HG03378 (cell line): ENCODE measurements around the gene CAMSAP3.

Source experiments
- ATAC-seq: cut with Tn5 transposase; IDR thresholded peaks from one replicate; pipeline ENCODE4 v1.9.1; 2021; ENCODE audit warnings: mild to moderate bottlenecking, moderate library complexity; ENCODE audit not compliant: unreplicated experiment

CAMSAP3 gene

DNA sequence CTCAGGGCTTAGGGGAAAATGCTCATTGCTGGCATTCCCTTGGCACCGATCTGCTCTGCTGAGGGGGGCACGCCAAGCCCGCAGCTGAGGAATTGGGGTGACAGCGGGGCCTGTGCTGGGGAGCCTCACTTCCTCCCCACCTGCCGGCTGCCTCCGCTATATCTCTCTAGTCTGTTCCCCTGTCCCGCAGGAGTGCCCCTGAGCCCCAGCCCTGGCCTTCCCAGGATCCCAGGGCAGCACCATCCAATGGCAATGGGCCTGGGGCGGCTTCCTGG, 50.7 kb downstream of the CAMSAP3 start:
- ATAC-seq = no peak

DNA sequence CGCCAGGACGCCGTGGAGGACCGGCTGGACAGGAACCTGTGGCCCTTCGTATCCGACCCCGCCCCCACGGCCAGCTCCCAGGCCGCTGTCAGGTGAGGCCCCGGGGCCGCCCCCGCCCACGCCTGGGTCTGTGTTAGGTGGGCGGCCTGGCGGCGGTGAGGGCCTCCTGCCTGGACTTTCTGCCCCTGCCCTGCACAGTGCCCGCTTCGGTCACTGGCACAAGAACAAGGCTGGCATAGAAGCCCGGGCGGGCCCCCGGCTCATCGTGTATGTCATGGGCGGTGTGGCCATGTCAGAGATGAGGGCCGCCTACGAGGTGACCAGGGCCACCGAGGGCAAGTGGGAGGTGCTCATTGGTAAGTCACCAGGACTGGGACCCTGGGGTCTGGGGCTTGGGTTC, 51.5 kb downstream of the CAMSAP3 start:
- no peak for ATAC-seq

DNA sequence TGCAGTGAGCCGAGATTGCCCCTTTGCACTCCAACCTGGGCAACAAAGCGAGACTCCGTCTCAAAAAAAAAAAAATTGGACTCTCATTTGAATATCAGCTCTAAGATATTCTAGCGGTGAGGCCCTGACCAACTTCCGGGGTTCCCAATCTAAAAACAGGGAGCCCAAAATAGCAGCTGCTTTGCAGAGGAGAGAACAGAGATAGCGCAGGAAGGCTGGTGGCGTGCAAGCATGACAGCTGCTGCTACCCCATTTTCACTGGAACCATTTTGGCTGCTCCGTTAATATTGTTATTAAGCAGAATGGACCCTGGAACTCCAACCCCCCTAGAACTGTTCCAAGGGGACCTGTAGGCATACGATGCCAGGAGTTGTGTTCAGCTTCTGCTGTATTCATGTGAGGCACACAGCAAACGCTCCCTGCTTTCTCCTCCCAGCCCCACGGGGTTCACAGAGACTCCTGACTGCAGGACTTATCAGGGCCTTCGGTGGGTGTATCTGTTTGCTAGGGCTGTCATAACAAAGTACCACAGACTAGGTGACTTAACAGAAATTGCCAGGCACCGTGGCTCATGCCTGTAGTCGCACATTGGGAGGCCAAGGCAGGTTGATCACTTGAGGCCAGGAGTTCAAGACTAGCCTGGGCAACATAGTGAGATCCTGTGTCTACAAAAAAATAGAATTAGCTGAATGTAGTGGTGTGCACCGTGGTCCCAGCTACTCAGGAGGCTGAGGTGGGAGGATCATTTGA, 52.8 kb downstream of the CAMSAP3 start:
- no peak for ATAC-seq

DNA sequence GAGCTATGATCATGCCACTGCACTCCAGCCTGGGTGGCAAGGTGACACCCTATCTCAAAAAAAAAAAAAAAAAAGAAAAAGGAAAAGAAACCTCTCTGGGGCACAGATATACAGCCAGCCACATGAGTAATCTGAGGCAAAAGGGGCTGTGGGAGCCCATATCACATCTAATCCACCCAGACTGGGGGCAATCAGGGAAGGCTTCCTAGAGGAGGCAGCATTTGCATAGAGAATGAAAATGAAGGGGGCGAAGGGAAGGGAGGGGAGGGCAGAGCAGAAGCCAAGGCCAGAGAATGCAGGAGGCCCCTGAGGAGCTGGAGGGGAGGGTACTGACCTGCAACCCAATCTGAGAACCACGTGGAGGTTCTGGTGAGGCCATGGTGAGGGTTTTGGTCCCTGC, 54.5 kb downstream of the CAMSAP3 start:
- no peak for ATAC-seq

DNA sequence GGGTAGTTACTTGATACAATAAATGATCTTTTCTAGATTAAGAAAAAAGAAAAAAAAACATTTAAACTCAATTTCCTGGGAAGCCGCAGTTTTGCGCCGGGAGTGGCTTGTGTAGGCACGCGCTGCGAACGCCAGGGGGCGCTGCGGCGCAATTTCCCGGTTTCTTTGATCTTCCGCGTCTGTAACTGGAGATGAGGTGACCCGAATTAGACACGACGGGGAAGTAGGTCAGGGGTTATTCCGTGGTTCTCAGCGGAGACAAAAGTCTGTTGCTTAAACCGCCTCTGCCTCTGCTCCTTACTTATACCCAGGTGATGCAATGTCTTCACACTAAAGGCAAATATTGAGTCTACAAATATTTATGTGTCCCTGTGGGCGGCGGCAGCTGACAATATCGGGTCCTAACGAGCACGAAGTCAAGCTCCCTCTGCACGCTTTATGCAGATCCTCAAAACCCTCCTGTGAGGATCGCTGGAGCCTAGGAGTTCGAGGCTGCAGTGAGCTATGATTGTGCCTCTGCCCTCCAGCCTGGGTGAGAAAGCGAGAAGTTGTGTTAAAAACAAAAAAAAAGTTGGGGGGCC, 56.5 kb downstream of the CAMSAP3 start:
- peak; percentile 46 for ATAC-seq

DNA sequence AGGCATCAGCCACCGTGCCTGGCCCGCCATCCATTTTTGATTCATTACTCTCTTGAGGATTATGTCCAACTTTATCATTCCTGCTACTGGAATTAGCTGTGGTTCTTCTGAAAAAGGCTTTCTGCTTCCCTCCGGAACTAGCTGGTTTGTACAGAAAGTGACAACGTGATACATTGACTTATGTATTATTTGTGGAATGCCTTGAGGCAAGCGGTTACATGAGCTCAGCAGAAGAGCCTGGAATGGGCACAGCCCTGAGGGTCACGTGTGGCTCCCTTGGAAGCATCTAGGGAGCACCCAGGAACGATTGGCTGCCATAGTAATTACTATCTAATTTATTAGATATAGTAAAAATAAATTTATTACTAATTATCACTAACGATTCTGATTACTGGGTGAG, 58.7 kb downstream of the CAMSAP3 start:
- no peak for ATAC-seq

DNA sequence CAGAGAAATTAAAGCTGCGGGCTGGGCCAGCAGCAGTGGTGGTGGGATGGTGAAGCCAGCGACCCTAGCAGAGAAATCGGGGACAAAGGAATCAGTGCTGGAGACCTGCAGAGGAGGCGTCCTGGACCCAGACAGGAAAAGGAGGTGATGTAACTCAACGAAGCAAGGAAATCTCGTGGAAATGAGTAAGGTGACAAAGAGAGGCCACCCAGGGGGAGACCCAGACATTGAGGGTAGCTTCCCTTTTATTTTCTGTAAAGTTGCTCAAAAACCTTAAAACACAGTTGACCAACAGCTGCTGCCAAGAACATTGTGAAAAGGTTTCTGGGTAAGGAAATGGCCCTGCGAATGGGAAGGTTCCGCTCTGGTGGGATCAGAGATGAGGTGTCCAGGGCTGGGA, 59.9 kb downstream of the CAMSAP3 start:
- ATAC-seq = no peak

DNA sequence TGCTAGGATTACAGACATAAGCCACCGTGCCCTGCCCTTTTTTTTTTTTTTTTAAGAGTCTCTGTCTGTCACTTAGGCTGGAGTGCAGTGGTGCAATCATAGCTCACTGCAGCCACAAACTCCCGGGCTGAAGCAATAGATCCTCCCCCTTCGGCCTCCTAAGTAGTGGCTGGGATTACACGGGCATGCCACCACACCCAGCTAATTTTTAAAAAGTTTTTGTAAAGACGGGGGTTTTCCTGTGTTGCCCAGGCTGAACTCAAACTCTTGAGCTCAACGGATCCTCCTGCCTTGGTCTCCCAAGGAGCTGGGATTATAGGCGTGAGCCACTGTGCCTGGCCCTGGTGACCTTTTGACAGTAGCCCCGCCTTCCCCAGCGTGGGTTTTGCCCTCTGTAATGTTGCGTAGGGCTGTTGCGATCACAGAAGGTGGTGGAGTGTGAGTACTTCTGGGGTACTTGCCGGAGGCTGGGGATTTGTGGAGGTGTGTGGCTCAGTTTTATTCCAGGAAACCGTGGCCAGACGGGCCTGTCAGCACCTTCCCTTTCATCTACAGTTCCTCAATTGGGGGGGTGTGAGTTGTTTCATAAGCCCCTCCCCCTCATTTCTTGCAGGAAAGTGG, 61.6 kb downstream of the CAMSAP3 start:
- no peak for ATAC-seq

DNA sequence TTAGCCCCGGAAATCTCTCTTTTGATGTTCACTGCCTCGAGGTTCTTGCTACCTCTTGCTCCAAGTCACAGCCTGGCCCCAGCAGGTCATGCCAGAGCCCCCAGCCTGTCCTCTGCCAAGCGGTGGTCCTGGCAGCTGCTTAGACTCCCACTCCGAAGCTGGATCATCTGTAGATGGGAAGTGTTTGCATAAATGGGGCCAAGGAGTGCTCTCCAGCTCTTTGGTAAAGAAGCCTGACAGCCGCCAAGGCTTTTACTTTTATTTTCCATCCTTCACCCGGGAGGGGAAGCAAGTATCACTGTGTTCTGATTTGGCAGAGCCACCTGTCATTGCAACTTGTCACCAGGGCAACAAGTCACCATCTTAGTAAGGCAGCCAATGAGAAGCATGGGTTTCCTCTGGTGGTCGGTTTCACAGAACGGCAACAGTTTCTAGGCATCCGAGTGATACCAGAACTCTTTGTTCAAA, 62.6 kb downstream of the CAMSAP3 start:
- ATAC-seq = no peak

DNA sequence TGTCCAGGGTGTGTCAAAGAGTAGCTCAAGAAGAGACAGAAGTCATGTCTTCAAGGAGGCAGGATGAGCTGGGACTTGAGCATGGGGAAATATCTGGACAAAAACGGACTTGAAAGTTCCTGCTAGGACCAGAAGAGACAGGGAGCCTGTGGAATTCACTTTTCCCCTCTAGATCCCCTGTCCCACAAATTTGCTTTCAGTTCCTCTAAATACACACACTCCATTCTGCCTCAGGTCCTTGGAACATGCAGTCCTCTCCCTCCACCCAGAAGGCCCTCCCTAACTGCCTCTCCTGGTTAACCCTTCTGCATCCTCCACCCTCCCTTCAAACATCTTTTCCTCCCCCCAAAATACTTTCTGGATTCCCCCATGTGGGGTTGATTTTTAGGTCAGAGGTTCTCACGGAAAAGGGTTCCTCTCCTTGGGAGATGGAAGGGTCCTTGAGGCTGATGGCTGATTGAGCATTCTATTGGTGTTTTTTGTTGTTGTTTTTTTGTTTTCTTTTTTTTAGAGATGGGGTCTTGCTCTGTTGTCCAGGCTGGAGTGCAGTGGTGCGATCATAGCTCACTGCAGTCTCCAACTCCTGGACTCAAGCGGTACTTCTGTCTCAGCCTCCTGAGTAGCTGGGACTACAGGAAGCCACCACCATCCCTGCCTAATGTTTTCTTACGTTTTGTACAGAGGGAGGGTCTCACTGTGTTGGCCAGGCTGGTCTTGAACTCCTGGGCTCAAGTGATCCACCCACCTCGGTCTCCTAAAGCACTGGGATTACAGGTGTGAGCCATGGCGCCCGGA, 66.3 kb downstream of the CAMSAP3 start:
- ATAC-seq = no peak

DNA sequence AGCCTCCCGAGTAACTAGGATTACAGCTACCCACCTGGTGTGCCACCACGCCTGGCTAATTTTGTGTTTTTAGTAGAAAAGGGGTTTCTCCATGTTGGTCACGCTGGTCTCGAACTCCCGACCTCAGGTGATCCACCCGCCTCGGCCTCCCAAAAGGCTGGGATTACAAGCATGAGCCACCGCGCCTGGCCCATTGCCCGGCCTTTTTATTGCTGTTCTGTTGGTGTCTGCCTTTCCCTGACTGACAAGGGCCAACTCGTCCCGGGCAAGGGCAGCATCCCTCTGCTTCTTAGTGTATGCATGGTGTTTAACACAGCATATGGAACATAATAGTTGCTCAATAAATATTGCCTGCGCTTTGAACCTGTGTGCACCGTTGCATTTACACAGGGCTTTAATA, 67.0 kb downstream of the CAMSAP3 start:
- ATAC-seq = no peak

DNA sequence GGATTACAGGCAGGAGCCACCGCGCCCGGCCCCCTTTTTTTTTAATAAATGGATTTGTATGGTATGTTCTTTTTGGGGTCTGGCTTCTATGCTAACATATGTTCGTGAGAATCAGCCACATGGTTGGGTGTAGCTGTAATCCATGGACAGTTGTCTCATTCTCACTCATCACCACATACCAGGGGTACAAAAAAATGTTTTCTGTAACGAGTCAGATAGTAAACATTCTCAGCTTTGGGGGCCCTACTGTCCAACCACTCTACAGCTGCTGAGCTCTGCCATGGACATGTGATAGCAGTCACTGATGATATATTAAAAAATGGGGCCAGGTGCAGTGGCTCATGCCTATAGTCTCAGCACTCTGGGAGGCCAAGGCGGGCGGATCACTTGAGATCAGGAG, 68.0 kb downstream of the CAMSAP3 start:
- ATAC-seq = no peak

DNA sequence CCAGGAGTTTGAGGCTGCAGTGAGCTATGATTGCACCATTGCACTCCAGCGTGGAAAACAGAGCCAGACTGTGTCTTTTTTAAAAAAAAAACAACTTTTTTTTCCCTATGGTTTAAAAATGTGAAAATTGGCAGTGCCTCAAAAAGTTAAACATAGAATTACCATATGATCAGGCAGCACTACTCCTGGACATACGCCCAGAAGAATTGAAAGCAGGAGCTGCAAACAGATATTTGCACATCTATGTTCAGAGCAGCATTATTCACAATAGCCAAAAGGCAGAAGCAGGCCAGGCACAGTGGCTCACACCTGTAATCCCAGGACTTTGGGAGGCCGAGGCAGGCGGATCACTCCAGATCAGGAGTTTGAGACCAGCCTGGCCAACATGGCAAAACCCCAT, 69.4 kb downstream of the CAMSAP3 start:
- no peak for ATAC-seq
